NCI-H2107 treated with DMSO at 0.1 percent for 48 hours (cell line): ENCODE results near the gene SPG21.

ENCODE experiments used
- DNase-seq: peaks from one replicate; lab custom pipeline; 2025; ENCODE audit not compliant: unreplicated experiment; lab: John Stamatoyannopoulos, UW

Gene SPG21

DNA sequence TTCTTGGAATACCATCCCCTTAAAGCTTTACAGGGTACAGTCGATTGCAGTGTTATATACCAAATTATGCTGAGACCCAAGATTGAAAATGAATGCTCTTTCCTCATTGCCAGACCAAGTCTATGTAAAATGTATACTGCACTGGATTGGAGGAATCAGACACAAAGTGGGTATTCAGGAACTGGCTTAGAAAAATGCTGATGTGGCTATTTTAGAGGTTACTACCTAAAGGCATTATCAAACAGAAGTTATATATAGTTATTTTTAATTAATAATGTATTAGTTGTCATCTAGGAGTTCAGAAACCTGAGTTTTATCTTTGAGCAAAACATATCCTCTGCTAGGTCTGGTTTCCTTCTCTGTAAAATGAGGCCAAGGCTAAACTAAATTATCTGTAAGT, 3.6 kb upstream of the SPG21 start:
- no peak for DNase-seq

DNA sequence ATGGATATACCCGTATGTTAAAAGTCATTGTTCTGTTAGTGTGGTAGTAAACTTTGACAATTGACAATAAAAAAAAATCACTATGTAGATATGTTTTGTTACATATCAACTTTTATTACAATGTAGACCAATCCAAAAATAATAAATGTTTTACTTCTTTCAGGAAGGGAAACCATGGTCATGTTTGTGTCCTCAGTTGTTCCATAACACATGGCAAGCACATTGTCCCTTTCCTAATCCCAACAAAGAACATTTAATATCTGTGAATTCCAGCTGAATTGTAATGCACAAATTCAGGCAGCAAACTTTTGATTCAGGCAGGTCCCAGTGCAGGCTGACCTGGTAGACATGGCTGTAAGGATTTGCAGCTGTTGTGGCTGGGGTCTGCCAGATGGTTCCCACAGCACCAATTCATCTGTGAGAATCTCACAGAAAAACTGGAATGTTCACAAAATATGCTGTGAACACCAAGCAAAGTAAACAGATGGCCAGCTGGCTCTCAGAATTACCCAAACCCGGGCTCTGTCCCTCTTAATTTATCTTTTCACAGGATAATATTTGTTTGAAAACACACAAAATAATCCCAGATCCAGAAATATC, 1.9 kb upstream of the SPG21 start:
- DNase-seq, result no peak

DNA sequence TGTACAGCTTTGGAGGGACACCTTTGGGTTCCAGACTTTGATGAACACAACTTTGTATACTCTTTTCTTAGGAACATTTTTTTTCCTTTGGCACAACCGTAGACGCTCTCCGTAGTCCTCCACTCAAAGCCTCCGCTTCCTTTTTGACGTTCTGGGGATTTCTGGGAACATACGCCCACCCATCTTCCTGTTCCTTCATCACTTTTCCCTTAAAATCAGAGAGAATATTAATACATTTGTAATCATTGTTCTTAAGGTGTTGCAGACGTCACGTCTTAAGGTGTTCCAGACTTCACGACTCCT, 405 bp upstream of the SPG21 start:
- DNase-seq, result no peak

DNA sequence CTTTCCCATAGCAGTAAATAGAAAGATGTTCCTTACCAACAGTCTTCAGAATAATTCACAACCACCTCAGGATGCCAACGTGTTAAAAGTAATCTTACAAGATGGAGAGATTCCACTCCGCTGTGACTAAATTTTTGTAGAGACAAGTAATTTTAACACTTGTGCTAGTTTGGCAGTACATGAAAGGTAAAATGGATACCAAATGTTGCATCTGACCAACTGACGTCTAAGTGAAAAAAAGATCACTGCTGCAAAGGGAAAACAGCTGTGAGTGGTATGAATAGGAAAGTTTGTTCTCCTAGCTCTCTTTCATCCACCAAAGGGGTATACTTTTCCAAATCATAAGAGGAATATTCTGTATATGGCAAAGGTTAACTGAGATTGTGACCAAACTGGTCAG, 2.6 kb downstream of the SPG21 start:
- no peak for DNase-seq

DNA sequence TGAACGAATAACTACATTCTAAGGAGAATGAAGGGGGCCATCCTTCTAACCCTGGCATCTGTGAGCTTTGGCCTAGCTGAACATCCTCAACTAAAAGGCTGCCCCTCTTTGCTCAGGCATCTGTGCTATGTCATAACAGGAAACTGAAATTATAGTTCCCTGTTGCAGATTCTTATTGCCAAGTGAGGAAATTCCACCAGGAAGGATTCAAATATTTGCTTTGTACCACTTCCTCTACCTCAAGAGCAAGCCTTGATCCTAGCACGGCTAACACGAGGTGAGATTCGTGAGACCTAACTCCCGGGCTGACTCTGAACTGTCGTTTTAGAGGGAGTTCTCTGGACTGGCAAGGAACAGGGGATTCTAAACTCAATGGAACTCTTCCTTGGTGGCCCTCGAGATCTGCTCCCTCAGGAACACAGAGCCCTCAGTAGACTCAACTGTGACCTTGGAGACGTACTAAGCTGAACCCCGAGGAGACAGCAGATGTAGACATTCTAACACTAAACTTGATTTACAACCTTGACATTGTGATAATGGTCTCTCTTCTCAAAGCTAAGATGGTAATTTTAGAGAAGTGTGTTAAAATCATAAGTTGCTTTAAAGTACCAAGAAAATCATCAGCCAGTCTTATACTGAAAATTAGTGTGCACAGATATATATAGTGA, 4.2 kb downstream of the SPG21 start:
- no peak for DNase-seq

DNA sequence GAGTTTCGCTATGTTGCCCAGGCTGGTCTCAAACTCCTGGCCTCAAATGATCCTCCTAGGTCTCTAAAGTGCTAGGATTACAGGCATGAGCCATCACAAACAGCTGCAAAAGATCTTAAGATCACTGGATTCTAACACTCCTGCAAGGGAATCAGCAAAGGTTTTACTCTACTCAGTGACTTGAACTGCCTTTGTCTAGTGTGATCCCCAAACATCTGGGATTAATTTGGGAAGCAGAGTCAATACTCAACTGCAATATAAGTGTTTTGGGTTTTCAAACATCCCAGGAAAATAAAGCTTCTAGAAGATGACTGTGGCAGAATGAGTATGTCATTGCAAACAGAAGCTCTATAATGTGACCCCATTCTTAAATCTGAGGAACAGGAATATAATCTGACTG, 7.2 kb downstream of the SPG21 start:
- no peak for DNase-seq

DNA sequence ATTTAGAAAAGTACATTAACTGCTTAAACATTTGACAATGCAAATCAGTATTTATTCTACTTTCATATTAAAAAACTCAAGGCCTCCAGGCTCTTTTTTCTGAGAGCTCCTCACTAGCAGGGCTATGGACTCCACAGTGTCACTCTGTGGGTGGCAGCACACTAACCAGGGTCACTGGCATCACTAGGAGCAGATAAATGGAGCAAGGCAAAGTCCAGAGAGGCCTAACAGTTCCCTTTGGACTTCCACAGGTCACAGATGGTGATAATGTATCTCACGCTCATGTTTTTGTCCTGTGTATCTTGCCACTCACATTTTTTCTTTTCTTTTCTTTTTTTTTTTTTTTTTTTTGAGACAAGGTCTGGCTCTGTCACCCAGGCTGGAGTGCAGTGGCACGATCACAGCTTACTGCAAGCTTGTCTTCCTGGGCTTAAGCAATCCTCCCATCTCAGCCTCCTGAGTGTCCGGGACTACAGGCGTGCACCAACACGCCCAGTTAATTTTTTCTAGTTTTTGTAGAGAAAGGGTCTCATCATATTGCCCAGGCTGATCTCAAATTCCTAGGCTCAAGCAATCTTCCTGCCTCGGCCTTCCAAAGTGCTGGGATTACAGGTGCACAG, 7.8 kb downstream of the SPG21 start:
- DNase-seq, result no peak

DNA sequence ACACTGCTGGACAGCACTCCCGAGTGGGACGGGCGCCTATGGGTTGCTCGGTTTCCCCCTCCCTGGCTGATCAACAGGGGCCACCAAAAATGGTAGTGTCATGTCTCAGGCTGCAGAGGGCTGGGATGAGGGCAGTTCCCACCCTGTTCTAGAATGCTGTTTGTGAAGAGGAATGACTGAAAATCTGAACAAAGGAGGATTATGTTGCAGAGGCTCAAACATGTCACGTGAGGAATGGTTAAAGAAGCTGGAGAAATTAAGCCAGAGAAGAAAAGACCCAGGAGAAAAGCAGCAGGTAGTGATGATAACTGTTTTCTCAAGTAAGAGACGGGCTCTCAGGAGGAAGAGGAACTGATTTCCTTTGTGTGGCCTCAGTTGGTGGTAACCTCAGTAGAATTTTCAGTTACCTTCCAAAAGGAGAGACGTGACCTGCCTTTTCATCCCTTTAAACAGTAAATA, 10.4 kb downstream of the SPG21 start:
- DNase-seq, result peak; percentile 33

DNA sequence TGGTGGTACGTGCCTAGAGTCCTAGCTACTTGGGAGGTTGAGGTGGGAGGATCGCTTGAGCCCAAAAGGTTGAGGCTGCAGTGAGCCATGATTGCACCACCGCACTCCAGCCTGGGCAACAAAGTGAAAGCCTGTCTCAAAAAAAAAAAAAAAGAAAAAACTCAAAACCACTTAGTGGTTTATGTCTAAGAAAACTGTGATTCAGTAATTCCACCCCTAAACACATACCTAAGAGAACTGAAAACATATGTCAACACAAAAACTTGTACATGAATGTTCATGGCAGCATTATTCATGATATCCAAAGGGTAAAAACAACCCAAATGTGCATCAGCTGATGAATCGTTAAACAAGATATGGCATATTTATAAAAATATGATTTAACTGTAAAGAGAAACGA, 14.3 kb downstream of the SPG21 start:
- DNase-seq, result no peak

DNA sequence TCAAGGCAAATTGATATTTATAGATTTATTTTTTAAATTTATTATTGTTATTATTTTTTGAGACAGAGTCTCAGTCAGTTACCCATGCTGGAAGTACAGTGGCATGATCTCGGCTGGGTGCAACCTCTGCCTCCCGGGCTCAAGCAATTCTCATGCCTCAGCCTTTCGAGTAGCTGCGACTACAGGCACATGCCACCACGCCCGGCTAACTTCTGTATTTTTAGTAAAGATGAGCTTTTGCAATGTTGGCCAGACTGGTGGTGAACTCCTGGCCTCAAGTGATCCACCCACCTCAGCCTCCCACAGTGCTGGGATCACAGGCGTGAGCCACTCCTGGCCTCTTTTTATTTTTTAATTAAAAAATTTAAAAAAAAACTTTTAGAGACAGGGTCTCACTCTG, 19.0 kb downstream of the SPG21 start:
- DNase-seq, result no peak

DNA sequence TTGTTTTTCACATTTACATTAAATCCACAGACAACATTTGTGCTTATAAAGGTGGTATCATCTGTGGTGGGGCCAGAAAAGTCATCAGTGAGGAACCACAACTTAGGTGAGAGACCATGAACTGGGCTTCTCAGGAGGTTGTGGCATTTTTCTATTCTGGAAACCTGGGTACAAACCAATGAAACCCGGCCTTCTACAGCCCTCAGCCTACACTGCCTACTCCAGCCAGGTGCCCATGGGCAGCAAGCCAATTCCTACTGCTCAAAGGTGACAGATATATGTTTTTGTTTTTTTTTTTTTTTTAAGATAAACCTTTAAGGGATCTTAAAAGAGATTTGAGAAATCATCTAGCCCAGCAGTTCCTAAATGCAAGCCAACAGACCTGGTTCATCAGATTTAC, 20.3 kb downstream of the SPG21 start:
- DNase-seq, result no peak

DNA sequence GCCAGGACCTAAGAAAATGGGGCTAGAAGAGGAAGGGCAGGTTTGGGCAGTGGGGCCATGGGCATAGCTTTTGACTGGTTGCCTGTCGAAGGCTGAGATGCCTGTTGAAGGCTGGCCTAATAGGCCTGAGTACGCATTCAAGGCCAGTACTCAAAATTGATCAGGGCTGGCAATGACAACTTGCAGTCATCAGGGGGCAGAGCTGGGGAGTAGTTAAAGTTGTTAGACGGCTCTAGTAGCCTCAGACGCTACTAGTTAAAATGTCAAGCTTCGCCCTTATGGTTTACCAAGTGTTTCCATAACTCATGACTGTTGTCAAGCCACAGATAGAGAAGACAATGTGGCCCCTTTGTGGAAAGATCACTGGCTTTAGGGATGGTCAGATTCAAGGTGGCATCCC, 28.7 kb downstream of the SPG21 start:
- no peak for DNase-seq

DNA sequence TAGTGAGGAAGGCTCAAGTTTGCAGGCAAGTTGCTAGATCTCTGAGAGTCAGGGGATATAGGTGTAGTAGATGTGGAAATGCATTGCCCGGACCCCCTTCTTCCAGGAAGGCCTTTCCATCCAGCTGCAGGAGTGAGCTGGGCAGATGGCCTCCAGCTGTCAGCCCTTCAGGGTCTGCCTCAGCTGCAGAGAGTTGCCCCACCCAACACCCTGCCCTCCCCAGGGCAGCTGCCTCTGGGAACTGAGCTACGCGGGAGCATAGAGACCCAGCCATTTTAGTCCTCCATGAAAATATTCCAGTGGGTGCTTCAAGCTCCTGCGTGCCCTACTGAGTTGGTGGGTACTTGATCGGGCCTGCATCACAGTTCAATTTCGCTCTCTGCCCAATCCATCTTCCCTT, 29.6 kb downstream of the SPG21 start:
- DNase-seq, result no peak

DNA sequence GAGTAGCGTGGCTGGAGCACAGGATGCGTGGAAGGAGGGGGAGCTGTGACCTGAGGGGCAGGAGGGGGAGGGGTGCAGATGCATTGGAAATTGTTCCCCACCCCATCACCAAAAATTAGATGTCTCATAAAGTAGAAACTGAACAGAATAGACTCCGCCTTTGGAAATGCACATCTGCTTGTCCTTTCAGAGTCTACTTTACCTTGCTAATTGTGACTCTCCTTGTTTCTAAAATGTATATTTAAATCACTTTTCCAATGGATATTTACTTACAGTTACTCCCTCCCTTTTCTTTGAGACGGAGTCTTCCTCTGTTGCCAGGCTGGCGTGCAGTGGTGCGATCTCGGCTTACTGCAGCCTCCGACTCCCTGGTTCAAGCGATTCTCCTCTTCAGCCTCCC, 30.6 kb downstream of the SPG21 start:
- no peak for DNase-seq

DNA sequence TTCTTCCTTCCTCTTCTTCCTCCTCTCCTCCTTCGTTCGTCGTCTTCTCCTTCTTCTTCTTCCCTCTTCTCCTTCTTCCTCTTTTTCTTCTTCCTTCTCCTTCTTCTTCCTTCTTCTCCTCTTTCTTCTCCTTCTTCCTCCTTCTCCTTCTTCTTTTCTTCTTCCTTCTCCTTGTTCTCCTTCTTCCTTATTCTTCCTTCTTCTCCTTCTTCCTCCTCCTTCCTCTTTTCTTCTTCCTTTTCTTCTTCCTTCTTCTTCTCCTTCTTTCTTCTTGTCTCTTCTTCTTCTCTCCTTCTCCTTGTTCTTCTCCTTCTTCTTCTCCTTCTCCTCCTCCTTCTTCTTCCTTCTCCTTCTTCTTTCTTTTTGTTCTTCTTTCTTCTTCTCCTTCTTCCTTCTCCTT, 35.3 kb downstream of the SPG21 start:
- DNase-seq, result no peak

DNA sequence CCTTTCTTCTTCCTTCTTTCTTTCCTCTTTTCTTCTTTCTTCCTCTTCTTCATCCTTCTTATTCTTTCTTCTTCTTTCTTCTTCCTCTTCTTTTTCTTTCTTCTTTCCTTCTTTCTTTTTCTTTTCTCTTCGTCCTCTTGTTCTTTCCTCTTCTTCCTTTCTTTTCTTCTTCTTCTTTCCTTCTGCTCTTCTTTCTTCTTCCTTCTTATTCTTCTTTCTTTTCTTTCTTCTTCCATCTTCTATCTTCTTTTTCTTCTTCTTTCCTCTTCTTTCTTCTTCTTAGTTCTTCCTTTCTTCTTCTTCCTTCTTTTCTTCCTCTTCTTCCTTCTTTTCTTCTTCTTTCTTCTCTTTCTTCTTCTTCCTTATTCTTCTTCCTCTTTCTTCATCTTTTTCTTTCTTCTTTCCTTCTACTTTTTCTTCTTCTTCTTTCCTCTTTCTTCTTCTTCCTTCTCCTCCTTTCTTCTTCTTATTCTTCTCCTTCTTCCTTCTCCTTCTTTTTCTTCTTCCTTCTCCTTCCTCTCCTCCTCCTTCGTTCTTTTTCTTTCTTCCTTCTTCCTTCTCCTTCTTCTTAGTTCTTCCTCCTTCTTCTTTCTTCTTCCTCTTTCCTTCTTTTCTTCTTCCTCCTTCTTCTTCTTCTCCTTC, 37.8 kb downstream of the SPG21 start:
- DNase-seq, result no peak

DNA sequence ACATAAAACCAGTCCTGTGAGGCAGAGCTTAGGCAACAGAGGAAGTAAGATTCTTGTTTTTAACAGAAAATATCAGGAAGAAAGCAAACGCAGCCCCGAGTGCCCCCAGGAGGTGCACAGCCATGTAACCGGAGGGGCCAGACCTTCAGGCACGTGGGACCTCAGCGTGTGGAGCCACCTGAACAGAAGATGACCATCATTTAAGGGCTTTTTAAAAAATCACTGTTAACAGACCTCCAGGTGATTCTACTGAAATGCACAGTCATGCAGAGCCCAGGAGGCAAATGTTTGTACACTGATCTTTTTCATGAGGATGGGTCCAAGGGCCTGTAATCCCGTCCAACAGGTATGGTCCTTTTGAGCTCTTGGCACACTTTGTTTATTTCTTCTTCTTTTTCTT, 38.8 kb downstream of the SPG21 start:
- no peak for DNase-seq

DNA sequence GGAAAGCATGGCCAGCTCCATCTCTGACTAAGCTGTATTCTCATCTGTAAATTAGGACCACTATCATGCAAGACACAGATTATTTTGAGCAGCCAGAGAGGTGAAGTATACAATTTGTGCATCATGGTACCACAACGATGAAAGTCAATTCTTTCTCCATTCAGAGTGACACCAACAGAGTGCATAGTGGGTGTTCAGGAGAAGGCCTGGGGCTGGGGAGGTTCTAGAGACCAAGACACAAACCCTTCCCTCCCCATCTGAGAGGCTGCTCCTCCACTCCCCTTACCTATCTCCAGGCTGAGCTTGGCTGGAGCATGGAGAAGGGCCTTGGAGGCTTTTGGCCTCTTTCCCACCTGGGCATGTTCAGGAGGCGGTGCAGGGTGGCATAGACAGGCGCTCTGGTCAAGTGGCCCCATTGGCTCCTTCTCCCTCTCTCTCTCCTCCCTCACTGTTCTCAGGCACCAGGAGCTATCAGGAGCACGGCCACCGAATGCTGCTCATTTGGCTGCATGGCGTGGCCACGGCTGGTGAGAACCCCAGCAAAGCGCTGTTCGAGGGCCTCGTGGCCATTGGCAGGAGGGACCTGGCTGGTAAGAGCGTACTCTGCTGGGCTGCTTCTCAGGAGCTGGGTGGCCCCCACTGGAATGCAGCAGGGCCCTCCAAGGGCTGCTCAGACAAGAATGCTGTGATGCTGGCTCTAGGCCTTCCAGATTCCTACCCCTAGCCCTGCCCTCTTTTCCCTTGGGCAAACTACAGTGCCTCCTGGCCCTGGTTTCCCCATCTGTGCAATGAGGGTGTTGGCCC, 40.1 kb downstream of the SPG21 start:
- DNase-seq, result no peak

DNA sequence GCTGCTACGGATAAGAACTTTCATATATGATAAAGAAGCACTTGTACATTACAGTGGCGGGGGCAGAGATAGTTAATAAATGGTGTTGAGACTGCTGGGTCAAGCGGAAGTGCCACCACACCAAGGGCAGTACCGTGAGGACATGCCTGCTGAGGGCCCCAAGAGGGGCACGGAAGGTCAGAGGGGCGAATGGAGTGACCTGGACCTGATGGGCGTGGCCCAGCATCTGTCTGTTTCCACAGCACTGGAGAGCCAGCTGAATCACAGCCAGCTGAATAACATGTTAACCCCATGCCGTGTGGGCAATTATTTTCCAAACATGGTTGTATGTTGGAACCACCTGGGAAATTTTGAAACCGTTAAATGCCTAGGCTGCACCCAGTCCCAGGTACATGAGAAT, 40.8 kb downstream of the SPG21 start:
- no peak for DNase-seq

DNA sequence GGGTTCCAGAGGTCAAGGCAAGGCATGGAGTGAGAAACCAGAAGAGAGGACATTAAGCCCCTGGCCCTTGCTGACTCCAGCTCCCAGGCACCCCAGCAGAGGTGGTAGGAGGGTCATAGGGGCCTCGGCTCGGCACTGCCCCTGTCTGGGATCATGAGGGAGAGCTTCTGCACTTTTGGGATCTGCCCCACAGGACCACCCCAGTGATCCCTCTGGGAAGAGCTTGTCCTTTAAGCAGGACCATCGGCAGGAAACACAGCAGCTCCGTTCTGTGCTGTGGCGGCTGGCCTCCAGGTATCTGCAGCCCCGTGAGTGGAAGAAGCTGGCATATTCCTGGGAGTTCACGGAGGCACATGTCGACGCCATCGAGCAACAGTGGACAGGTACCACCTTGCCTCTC, 42.5 kb downstream of the SPG21 start:
- DNase-seq, result no peak

DNA sequence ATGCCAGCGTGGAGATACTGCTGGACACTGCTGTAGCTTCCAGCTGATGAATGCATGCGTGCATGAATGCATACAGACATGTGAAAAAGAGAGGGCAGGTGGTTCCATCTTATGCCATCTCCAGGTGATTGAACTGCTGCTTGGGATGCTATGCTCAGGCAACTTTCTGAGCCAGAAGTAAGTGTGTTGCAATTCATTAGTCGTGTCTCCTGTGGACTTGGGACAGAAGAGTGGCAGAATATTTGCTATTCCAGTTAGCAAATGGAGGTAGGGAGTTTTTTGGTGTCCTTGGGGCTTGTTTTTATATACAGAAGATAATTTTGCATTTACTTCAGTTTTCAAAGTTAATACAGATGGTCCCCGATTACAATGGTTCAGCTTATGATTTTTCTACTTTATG, 44.8 kb downstream of the SPG21 start:
- no peak for DNase-seq
